SK-N-DZ (cell line): Measurements from ENCODE around the gene CALR.
A peak's percentile ranks its signal among the peaks of the same experiment; 100 is the strongest.
"Not testable (repeated sequence)": the region's sequence is repeated elsewhere in the genome, so short reads cannot be mapped to it uniquely, and the experiment has no call there.

Experiments
- DNase-seq: peaks from one replicate; pipeline ENCODE4 v3.0.0-alpha.2; 2015; ENCODE audit warnings: low spot score

CALR gene

GRCh38 chr19:12952488-12953137 lies 14.2 kb downstream of the CALR start:
- DNase-seq: no peak

GRCh38 chr19:12953138-12953798 lies 14.9 kb downstream of the CALR start:
- DNase-seq: no peak

GRCh38 chr19:12953799-12954611 lies 15.6 kb downstream of the CALR start:
- no peak for DNase-seq

- no peak for DNase-seq
These were observed 16.2 kb downstream of the CALR start for GRCh38 chr19:12954612-12954962.

- DNase-seq: not testable (repeated sequence)
These were observed 17.2 kb downstream of the CALR start for GRCh38 chr19:12955575-12955974.

- no peak for DNase-seq
These were observed 17.6 kb downstream of the CALR start for GRCh38 chr19:12955996-12956395.

GRCh38 chr19:12956446-12957388 lies 18.3 kb downstream of the CALR start, which contains the start of gene GADD45GIP1:
TSS of gene GADD45GIP1 (minus strand) at chr19:12957223. CDS start at chr19:12957212, 11 bp downstream.
- peak; percentile 82 for DNase-seq

- DNase-seq: not testable (repeated sequence)
These were observed 19.1 kb downstream of the CALR start for GRCh38 chr19:12957389-12957952.

- no peak for DNase-seq
These were observed 21.1 kb downstream of the CALR start for GRCh38 chr19:12959481-12959880.

- DNase-seq: peak; percentile 79
These were observed 26.8 kb downstream of the CALR start for GRCh38 chr19:12965017-12965811.

GRCh38 chr19:12965812-12966135 lies 27.4 kb downstream of the CALR start:
- DNase-seq: no peak

GRCh38 chr19:12967907-12968306 lies 29.5 kb downstream of the CALR start:
- no peak for DNase-seq

- DNase-seq: no peak
These were observed 31.0 kb downstream of the CALR start, which contains the start of gene DAND5 for GRCh38 chr19:12969292-12969988. TSS of gene DAND5 (plus strand) at chr19:12969576. CDS start at chr19:12969661, 85 bp downstream.

- no peak for DNase-seq
These were observed 31.8 kb downstream of the CALR start for GRCh38 chr19:12970070-12970820.

- DNase-seq: no peak
These were observed 34.8 kb downstream of the CALR start for GRCh38 chr19:12973236-12973635.

- no peak for DNase-seq
These were observed 36.2 kb downstream of the CALR start for GRCh38 chr19:12974301-12975220.

GRCh38 chr19:12975221-12975741 lies 36.9 kb downstream of the CALR start:
- no peak for DNase-seq
